ENCODE measurements around the gene GAS7. TPM values are rescaled to one million over a fixed set of nuclear protein-coding genes. Genes with fewer than 3 reads are reported as not detected.

Gene GAS7
- total RNA-seq, 2 donors from 2014 or later = 8.0 to 20.1 TPM

DNA sequence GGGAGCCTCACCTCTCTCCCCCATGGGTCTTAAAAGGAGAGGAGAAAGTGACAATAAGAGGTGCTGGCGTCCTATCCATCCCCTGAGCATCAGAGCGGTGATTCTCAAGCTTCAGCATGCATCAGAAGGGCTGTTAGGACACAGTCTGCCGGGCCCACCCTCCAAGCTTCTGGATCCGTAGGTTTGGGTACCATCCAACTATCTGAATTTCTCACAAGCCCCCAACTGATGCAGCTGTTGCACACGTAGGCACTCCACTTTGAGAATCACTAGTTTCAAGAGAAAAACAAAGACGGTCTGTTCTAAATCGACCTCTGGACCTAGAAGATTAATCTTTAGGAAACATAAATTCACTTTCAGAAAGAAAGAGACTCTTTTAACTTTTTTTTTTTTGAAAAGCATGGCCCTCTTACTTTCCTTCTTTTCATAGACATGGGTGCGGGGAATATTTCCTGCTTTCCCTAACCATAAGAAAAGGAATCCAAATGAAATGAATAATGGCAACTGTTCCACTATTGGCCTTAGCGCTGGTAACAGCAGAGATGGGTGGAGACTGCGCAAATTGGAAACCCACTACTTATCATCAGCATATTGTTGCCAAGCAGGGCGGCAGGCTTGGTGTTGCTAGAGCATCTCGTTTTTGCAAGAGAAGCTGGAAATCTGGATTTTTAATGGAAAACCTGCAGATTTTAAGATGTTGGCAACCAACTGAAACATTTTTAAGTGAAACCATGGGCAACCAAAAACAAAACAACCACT lies 144.4 kb downstream of the GAS7 start:
- Histone ChIP-seq H3K27me3 (no peaks in the 10 kb centered on the region), H3K36me3 (replicated peaks in 1 of 2; ENCODE audit: insufficient read depth in 1 of 2, low read depth in 2 of 2) (no peaks in the 10 kb centered on the region), H3K4me3 (no peak overlapping the region), H3K9me3 (no peaks in the 10 kb centered on the region), H3K4me1 (peaks cover 5% of the 10 kb centered on the region), H3K27ac (peak overlapping the region in 1 of 4 donors; percentile 16)
- WGBS, 2 donors = 30 to 33% methylated on average over 11 to 12 of the region's 12 CpGs
- ATAC-seq = no peak
- intact Hi-C loops (cut with DNase I) = no loop called here
- DNase-seq = no peak
- TF ChIP-seq, protein P1, sequence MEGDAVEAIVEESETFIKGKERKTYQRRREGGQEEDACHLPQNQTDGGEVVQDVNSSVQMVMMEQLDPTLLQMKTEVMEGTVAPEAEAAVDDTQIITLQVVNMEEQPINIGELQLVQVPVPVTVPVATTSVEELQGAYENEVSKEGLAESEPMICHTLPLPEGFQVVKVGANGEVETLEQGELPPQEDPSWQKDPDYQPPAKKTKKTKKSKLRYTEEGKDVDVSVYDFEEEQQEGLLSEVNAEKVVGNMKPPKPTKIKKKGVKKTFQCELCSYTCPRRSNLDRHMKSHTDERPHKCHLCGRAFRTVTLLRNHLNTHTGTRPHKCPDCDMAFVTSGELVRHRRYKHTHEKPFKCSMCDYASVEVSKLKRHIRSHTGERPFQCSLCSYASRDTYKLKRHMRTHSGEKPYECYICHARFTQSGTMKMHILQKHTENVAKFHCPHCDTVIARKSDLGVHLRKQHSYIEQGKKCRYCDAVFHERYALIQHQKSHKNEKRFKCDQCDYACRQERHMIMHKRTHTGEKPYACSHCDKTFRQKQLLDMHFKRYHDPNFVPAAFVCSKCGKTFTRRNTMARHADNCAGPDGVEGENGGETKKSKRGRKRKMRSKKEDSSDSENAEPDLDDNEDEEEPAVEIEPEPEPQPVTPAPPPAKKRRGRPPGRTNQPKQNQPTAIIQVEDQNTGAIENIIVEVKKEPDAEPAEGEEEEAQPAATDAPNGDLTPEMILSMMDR (IDR thresholded peaks at IDR 0.05) = no peak
- TF ChIP-seq POLR2A (IDR thresholded peaks at IDR 0.05) = no peak

DNA sequence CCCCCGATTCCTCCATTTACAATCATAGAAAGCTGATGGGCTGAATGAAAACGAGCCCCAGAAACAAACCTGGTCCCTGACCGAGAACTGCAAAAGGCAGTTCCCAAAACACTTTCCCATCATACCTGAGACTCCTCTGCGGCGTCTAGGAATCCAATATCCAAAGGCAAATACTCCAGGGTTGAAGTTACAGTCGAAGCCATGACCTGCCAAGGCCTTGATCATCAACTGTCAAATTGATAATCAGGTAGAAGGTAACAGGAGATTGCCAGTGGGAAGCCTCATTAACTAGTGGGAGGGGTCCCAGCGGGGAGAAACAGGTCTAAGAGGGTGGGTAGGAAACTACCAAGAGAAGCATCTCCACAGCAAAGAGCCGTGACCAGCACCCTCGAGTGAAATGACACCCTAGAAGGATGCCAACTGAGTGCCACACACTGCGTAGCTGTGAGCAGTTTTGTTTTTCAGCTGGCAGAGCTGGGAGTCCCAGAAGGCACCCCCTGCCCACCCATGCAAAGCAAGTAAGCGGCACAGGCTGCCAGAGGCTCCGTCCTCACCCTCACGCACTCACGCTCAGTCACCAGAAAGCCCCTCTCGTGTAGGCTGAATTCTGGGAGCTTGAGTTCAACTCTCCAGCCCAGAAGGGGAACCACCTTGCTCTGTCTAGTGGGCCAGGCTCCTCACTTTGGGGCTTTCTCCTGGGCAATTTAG lies 146.1 kb downstream of the GAS7 start:
- H3K36me3 ChIP-seq (replicated peaks in 1 of 2; ENCODE audit: insufficient read depth in 1 of 2, low read depth in 2 of 2) = no peaks in the 10 kb centered on the region
- no peak overlapping the region for H3K27ac ChIP-seq
- peaks cover 5% of the 10 kb centered on the region for H3K4me1 ChIP-seq
- intact Hi-C loops (cut with DNase I) = no loop called here
- H3K27me3 ChIP-seq = no peaks in the 10 kb centered on the region
- no peak for DNase-seq
- WGBS, 2 donors = 64 to 76% methylated on average over 15 of the region's 15 CpGs
- H3K4me3 ChIP-seq = no peak overlapping the region
- no peaks in the 10 kb centered on the region for H3K9me3 ChIP-seq
- no peak for ATAC-seq
- TF ChIP-seq POLR2A (IDR thresholded peaks at IDR 0.05) = no peak
- TF ChIP-seq, protein P1 (IDR thresholded peaks at IDR 0.05) = no peak

DNA sequence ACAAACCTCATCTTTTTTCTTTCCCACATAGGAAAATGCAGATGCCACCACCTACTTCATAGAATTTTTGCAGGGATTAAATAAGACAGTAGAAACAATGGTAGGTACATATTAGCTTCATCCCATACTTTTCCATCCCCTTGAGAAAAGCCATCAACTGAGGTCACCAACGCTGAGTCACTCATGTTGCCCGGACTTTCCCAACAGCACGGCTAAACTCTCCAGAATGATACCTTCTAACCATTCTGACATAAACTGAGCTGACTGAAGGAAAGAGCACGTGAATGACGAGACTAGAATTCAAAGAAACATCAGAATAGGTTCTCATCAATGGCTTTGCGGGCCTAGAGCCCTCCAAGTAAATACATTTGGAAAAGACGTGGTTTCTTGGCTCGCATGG lies 147.3 kb downstream of the GAS7 start:
- Histone ChIP-seq H3K9me3 (no peaks in the 10 kb centered on the region), H3K27ac (no peak overlapping the region), H3K4me1 (peaks cover 5% of the 10 kb centered on the region), H3K4me3 (no peak overlapping the region), H3K27me3 (no peaks in the 10 kb centered on the region), H3K36me3 (replicated peaks in 1 of 2; ENCODE audit: insufficient read depth in 1 of 2, low read depth in 2 of 2) (no peaks in the 10 kb centered on the region)
- WGBS, 2 donors = 56 to 74% methylated on average over 8 of the region's 8 CpGs
- intact Hi-C loops (cut with DNase I) = no loop called here
- ATAC-seq (no peak), DNase-seq (no peak)
- TF ChIP-seq POLR2A (IDR thresholded peaks at IDR 0.05) = no peak
- TF ChIP-seq, protein P1 (IDR thresholded peaks at IDR 0.05) = no peak

DNA sequence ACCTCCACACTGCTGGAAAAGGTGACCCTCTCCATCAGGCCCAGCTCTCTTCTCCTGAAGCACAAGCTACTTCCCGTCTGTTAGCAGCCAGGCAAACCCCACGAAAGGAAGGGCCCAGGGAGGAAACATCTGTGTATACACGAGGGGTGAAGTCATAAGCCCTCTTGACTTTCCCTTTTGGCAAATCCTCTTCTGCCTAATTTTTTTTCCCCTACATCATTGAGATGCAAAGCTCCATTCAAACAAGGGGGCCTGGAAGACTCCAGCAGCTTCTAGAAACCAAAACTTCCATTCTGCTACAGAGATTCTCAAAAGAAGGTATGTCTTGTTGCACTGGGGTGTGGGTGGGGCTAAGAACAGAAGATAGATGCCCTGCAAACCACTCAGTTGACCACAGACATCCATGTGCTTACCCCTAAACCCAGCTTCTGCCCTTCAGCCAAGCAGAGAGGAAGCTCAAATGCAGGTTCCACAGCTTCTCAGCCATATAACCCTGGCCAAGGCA lies 147.8 kb downstream of the GAS7 start:
- H3K4me3 ChIP-seq = no peak overlapping the region
- TF ChIP-seq, protein P1 (IDR thresholded peaks at IDR 0.05) = no peak
- TF ChIP-seq POLR2A (IDR thresholded peaks at IDR 0.05) = no peak
- no peaks in the 10 kb centered on the region for H3K36me3 ChIP-seq (replicated peaks in 1 of 2; ENCODE audit: insufficient read depth in 1 of 2, low read depth in 2 of 2)
- H3K4me1 ChIP-seq = peaks cover 5% of the 10 kb centered on the region
- intact Hi-C loops (cut with DNase I) = no loop called here
- no peaks in the 10 kb centered on the region for H3K9me3 ChIP-seq
- ATAC-seq (no peak), DNase-seq (peak in 1 of 4 donors; percentile 42)
- H3K27me3 ChIP-seq = no peaks in the 10 kb centered on the region
- H3K27ac ChIP-seq = no peak overlapping the region
- WGBS, 2 donors = 27 to 63% methylated on average over 3 of the region's 3 CpGs
